Brain microvascular endothelial cell (primary cell): ENCODE data around the gene IQSEC3.
"Not testable (repeated sequence)": the region's sequence is repeated elsewhere in the genome, so short reads cannot be mapped to it uniquely, and the experiment has no call there.

ENCODE experiments used
- DNase-seq: peaks from one replicate; pipeline ENCODE4 v3.0.0-alpha.2; 2020
- H3K27ac ChIP-seq: fragments of 250-450 bp; sonication (Bioruptor Pico); 2 replicates; pipeline ENCODE4 v1.5.1; 2020; ENCODE audit warnings: mild to moderate bottlenecking, moderate library complexity
- H3K27me3 ChIP-seq: fragments of 250-450 bp; sonication (Bioruptor Pico); replicated peaks from 2 replicates; pipeline ENCODE4 v1.5.1; 2020; ENCODE audit warnings: mild to moderate bottlenecking
- H3K36me3 ChIP-seq: fragments of 250-450 bp; sonication (Bioruptor Pico); replicated peaks from 2 replicates; pipeline ENCODE4 v1.5.1; 2020; ENCODE audit warnings: mild to moderate bottlenecking
- H3K4me3 ChIP-seq: 2 replicates; pipeline ENCODE4 v1.5.1; 2011; ENCODE audit warnings: low read depth, mild to moderate bottlenecking, control low read depth, low read length, moderate library complexity
- in situ Hi-C: cut with HindIII; loops from 2 replicates; pipeline ENCODE4 v1.10.0; 2017; ENCODE audit warnings: low sequenced_read_pairs, low pct_ligation_motif_present
- TF ChIP-seq, protein P1 (sequence below): IDR thresholded peaks from 2 replicates; pipeline ENCODE4 v1.5.1; 2011; ENCODE audit warnings: low read depth, mild to moderate bottlenecking, moderate library complexity, low read length, control low read depth, inconsistent platforms; ENCODE audit errors: missing control alignments

IQSEC3 gene

GRCh38 chr12:185576-185955, 119.0 kb downstream of the IQSEC3 start:
- no peak overlapping the region for H3K4me3 ChIP-seq
- no peak overlapping the region for H3K27ac ChIP-seq
- TF ChIP-seq, protein P1, sequence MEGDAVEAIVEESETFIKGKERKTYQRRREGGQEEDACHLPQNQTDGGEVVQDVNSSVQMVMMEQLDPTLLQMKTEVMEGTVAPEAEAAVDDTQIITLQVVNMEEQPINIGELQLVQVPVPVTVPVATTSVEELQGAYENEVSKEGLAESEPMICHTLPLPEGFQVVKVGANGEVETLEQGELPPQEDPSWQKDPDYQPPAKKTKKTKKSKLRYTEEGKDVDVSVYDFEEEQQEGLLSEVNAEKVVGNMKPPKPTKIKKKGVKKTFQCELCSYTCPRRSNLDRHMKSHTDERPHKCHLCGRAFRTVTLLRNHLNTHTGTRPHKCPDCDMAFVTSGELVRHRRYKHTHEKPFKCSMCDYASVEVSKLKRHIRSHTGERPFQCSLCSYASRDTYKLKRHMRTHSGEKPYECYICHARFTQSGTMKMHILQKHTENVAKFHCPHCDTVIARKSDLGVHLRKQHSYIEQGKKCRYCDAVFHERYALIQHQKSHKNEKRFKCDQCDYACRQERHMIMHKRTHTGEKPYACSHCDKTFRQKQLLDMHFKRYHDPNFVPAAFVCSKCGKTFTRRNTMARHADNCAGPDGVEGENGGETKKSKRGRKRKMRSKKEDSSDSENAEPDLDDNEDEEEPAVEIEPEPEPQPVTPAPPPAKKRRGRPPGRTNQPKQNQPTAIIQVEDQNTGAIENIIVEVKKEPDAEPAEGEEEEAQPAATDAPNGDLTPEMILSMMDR = no peak
- no peak for DNase-seq
- in situ Hi-C loops = no loop called here
- no peaks in the 10 kb centered on the region for H3K27me3 ChIP-seq
- H3K36me3 ChIP-seq = no peaks in the 10 kb centered on the region

DNA sequence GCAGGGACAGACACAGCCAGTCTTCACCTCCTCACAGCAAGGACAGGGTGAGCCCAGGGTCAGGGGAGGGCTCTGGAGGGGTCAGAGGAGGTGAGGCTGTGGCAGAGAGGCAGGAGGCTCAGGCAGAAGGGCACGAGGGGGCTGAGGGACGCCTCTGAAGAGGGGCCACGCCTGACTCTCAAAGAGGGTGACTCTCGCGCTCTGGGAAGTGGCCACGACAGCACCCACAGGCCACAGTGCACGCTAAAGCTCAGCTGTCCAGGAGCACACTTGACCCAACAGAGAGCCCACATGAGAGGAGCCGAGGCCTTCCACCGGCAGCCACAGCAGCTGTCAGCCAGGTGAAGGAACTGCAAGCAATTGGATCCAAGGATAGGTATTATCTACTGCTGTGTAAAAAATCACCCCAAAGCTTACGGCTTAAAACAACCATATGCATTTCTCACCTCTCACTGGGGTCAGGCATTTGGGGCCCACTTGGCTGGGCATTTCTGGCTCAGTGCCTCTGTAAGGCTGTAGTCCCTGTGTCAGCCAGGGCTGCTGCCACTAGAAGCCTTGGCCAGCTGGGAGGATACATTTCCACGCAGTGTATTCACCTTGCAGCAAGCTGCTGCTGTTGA, 119.5 kb downstream of the IQSEC3 start:
- in situ Hi-C loops = no loop called here
- Histone ChIP-seq H3K27ac (no peak overlapping the region), H3K36me3 (no peaks in the 10 kb centered on the region), H3K4me3 (no peak overlapping the region), H3K27me3 (no peaks in the 10 kb centered on the region)
- DNase-seq = no peak
- TF ChIP-seq, protein P1 = no peak

DNA sequence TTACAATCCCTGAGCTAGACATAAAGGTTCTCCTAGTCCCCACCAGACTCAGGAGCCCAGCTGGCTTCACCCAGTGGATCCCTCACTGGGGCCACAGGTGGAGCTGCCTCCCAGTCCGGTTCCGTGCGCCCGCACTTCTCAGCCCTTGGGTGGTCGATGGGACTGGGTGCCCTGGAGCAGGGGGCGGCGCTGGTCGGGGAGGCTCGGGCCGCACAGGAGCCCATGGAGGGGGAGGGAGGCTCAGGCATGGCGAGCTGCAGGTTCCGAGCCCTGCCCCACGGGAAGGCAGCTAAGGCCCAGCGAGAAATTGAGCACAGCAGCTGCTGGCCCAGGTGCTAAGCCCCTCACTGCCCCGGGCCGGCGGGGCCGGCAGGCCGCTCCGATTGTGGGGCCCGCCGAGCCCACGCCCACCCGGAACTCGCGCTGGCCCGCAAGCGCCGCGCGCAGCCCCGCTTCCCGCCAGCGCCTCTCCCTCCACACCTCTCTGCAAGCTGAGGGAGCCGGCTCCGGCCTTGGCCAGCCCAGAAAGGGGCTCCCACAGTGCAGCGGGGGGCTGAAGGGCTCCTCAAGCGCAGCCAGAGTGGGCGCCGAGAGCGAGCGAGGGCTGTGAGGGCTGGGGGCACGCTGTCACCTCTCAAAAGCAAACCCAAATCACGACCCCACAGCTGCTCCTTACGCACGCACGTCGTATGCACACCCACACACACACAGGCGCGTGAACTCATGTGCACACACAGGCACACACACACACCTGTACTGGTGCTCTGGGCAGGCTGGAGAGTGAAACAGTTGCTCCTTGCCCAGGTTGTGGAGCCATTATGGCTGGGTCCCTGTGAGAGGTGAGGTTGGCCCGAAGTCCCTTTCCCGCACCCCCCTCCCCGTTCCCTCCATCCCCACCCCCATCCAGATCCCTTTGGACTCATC, 121.7 kb downstream of the IQSEC3 start:
- DNase-seq, H3K36me3 ChIP-seq, H3K27ac ChIP-seq, H3K27me3 ChIP-seq, in situ Hi-C loops: not testable (repeated sequence)
- peak overlapping the region; percentile 52 for H3K4me3 ChIP-seq

DNA sequence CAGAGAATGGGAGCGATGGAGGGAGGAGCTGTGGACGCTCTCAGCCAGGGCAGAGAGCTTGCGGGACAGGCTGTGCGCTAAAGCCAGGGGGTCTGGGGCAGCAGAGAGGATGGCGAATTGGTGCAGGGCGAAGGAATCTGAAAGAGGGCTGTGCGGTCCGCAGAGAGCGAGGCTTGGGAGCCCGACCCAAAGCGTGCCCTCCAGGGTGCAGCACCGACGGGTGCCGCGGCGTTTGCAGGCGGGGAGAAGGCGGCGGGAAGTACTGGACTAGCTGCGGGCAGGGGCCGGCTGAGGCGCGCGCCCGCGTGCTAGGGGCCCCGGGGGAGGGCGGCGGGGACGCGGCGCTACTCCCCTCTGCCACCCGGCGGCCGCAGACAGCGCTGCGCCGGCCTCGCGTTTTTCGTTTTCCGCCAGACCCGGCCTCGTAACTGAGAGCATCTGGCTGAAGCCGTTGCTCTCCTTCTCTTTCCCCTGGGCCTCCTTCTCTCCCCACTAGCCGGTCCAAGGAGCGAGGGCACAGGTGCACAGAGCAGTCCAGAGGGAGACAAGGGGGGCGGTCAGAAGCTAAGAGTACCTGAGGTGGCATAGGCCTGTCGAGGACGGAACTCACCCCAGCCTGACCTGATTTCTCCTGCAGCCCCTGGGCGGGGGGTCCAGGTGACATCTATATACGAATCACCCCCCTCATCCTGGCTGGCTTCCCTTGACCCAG, 122.5 kb downstream of the IQSEC3 start:
- Histone ChIP-seq H3K36me3 (no peaks in the 10 kb centered on the region), H3K4me3 (peak overlapping the region; percentile 52), H3K27me3 (no peaks in the 10 kb centered on the region), H3K27ac (no peak overlapping the region)
- DNase-seq = peak; percentile 24
- in situ Hi-C loops = no loop called here
- TF ChIP-seq, protein P1 = peak; percentile 64

DNA sequence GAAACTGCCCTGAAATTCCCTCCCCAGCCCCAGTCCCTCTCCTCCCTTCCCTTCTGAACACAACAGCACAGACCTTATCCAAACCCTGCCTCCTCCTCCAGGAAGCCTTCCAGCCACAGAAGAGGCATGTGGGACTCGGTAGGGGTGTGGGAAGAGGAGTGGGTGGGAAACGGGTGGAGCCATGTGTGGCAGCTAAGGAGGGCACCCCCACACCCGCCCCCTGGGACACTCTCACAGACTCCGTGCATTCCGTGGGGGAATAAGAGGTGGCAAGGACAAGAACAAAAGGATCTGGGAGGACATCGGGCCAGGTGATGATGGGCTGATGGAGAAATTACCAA, 123.0 kb downstream of the IQSEC3 start:
- Histone ChIP-seq H3K27ac (no peak overlapping the region), H3K36me3 (no peaks in the 10 kb centered on the region), H3K27me3 (no peaks in the 10 kb centered on the region), H3K4me3 (no peak overlapping the region)
- TF ChIP-seq, protein P1 = no peak
- no peak for DNase-seq
- in situ Hi-C loops = no loop called here

DNA sequence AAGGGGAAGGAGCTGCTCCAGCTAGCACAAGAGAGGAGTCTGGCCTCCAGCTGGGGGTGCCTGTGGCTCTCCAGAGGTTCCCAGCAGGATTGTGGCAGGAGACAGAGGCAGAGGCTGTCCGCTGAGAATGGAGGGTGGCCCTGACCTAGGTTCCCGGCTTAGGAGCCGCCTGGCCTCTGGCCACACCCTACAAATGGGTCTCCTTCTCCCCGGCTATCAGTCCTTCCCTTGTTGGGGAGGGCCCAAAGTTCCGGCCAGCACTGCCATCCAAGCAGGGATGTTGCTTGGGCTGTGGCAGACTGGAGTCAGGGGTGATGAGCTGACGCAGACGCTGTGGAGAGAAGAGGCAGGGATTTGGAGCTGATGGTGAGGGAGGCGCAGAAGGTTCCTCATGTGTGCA, 124.3 kb downstream of the IQSEC3 start:
- no peak for DNase-seq
- no peaks in the 10 kb centered on the region for H3K27me3 ChIP-seq
- in situ Hi-C loops = no loop called here
- TF ChIP-seq, protein P1 = no peak
- H3K27ac ChIP-seq = no peak overlapping the region
- no peak overlapping the region for H3K4me3 ChIP-seq
- no peaks in the 10 kb centered on the region for H3K36me3 ChIP-seq
